Lower lobe of right lung (tissue), 2 donors: Measurements from ENCODE around the gene STAC3. TPM values are rescaled to one million over a fixed set of nuclear protein-coding genes. Genes with fewer than 3 reads are reported as not detected.
A peak's percentile ranks its signal among the peaks of the same experiment; 100 is the strongest.

Source experiments
- ATAC-seq, 2 donors: fragments of 200-7000 bp; cut with Tn5 transposase; one replicate each; pipeline ENCODE4 v1.9.1; 2020 to 2022; ENCODE audit warnings: mild to moderate bottlenecking in 2 of 2, moderate library complexity in 2 of 2
- DNase-seq: peaks from one replicate; pipeline ENCODE4 v3.0.0-alpha.2; 2020
- H3K27ac ChIP-seq: fragments of 200-600 bp; one replicate; pipeline ENCODE4 v1.8.0; 2022
- H3K27me3 ChIP-seq: fragments of 200-600 bp; one replicate; pipeline ENCODE4 v1.8.0; 2022; ENCODE audit warnings: low read depth
- H3K36me3 ChIP-seq: fragments of 200-600 bp; one replicate; pipeline ENCODE4 v1.8.0; 2022; ENCODE audit warnings: mild to moderate bottlenecking
- H3K4me1 ChIP-seq: fragments of 200-600 bp; one replicate; pipeline ENCODE4 v1.8.0; 2022
- H3K4me3 ChIP-seq: fragments of 200-600 bp; one replicate; pipeline ENCODE4 v1.8.0; 2022; ENCODE audit warnings: mild to moderate bottlenecking
- H3K9me3 ChIP-seq: fragments of 200-600 bp; one replicate; pipeline ENCODE4 v1.8.0; 2022
- CTCF ChIP-seq: fragments of 200-600 bp; IDR thresholded peaks from one replicate; pipeline ENCODE4 v1.8.0; 2022; ENCODE audit warnings: antibody characterized with exemption, mild to moderate bottlenecking
- intact Hi-C: fragments of 100-400 bp; cut with DNase I; formaldehyde crosslinking; loops from one replicate; pipeline ENCODE4 v1.11.0; 2022
- total RNA-seq: library from RNA; stranded (reverse); fragmentation: NEBNext Ultra II Directional; extraction: Animal tissue kit (Norgen Biotek cat#: 25700); gene quantifications from one replicate; pipeline ENCODE4 v1.2.1, GENCODE V29; 2021
- donor health status: DM: no; HTN: yes; CAD: no; lungs with severe emphysema.

STAC3 gene
- total RNA-seq, 1 donor from 2014 or later, result 8.7 TPM

GRCh38 chr12:57242691-57243454, 8.1 kb downstream of the STAC3 start:
- ATAC-seq (peak in 1 of 2 donors; percentile 20), DNase-seq (no peak)
- intact Hi-C loops, result no loop called here
- peak overlapping the region; percentile 36 for H3K4me3 ChIP-seq
- TF ChIP-seq CTCF, result peak; percentile 54
- H3K27ac ChIP-seq, result no peak overlapping the region
- H3K27me3 ChIP-seq, result peaks cover 63% of the 10 kb centered on the region
- H3K36me3 ChIP-seq, result no peaks in the 10 kb centered on the region
- H3K9me3 ChIP-seq, result no peaks in the 10 kb centered on the region
- H3K4me1 ChIP-seq, result peaks cover 63% of the 10 kb centered on the region

- Histone ChIP-seq H3K36me3 (no peaks in the 10 kb centered on the region), H3K27ac (no peak overlapping the region), H3K27me3 (peaks cover 68% of the 10 kb centered on the region), H3K4me3 (peak overlapping the region; percentile 36), H3K9me3 (no peaks in the 10 kb centered on the region), H3K4me1 (peaks cover 68% of the 10 kb centered on the region)
- no peak for TF ChIP-seq CTCF
- intact Hi-C loops, result no loop called here
- ATAC-seq (no peak), DNase-seq (no peak)
These were observed 8.7 kb downstream of the STAC3 start for GRCh38 chr12:57242329-57242690.

GRCh38 chr12:57241402-57242310, 9.3 kb downstream of the STAC3 start:
- Histone ChIP-seq H3K4me1 (peaks cover 69% of the 10 kb centered on the region), H3K9me3 (no peaks in the 10 kb centered on the region), H3K27me3 (peaks cover 75% of the 10 kb centered on the region), H3K36me3 (no peaks in the 10 kb centered on the region), H3K4me3 (no peak overlapping the region), H3K27ac (no peak overlapping the region)
- TF ChIP-seq CTCF, result no peak
- ATAC-seq, result no peak
- no peak for DNase-seq
- intact Hi-C loops, result no loop called here

GRCh38 chr12:57240926-57241401, 10.0 kb downstream of the STAC3 start:
- Histone ChIP-seq H3K4me1 (peaks cover 69% of the 10 kb centered on the region), H3K9me3 (no peaks in the 10 kb centered on the region)

More at GRCh38 chr12:57240926-57241401, 10.0 kb downstream of the STAC3 start:
- Histone ChIP-seq H3K4me3 (peak overlapping the region; percentile 57), H3K27me3 (peaks cover 82% of the 10 kb centered on the region), H3K36me3 (no peaks in the 10 kb centered on the region), H3K27ac (no peak overlapping the region)
- no peak for ATAC-seq
- no peak for TF ChIP-seq CTCF
- no peak for DNase-seq
- intact Hi-C loops, result no loop called here
